GM12891 (cell line): ENCODE measurements around the gene CLTB.

Experiments
- PAX5 ChIP-seq: IDR thresholded peaks from 2 replicates; pipeline ENCODE4 v1.6.1; 2011; ENCODE audit warnings: low read length, moderate library complexity, mild to moderate bottlenecking; ENCODE audit not compliant: insufficient read depth, severe bottlenecking
- POLR2A ChIP-seq: IDR thresholded peaks from 2 replicates; pipeline ENCODE4 v1.6.1; 2011; ENCODE audit warnings: low read depth, low read length, control low read depth
- POLR2AphosphoS5 ChIP-seq: IDR thresholded peaks from 2 replicates; pipeline ENCODE4 v1.6.1; 2011; ENCODE audit warnings: low read depth, low read length, control low read depth
- POU2F2 ChIP-seq: IDR thresholded peaks from 2 replicates; pipeline ENCODE4 v1.6.1; 2011; ENCODE audit warnings: low read depth, mild to moderate bottlenecking, control low read depth, low read length, moderate library complexity
- SPI1 ChIP-seq: IDR thresholded peaks from 2 replicates; pipeline ENCODE4 v1.6.1; 2011; ENCODE audit warnings: low read depth, low read length, control low read depth
- TAF1 ChIP-seq: IDR thresholded peaks from 2 replicates; pipeline ENCODE4 v1.6.1; 2011; ENCODE audit warnings: low read depth, low read length, control low read depth

DNA sequence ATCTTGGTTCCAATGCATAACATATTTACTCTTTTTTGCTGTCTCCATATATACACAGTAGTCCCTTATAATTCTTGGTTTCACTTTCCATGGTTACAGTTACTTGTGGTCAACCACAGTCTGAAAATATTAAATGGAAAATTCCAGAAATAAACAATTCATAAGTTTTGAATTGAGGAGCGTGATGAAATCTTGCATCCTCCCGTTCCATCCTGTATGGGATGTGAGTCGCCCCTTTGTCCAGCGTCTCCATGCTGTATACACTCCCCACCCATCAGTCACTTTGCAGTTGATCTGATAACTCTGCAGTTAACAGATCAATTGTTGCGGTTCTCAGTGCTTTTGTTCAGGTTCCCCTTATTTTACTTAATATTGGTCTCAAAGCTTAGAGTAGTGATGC, 20.3 kb upstream of the CLTB start:
- TF ChIP-seq POLR2A (no peak), PAX5 (no peak), TAF1 (no peak), SPI1 (no peak), POLR2AphosphoS5 (no peak), POU2F2 (no peak)
